ENCODE results near the gene CABP7. TPM values are rescaled to one million over a fixed set of nuclear protein-coding genes. Genes with fewer than 3 reads are reported as not detected.

CABP7 gene
- total and polyA plus RNA-seq, 2 donors (not counting 1 experiment from before 2014, with no cell fraction given), result 0.03 TPM; not detected in 1

GRCh38 chr22:29740216-29740615 lies 20.4 kb downstream of the CABP7 start:
- H3K9me3 ChIP-seq (ENCODE audit: control extremely low read depth in 1 of 3, control insufficient read depth in 2 of 3, insufficient read depth in 1 of 3, low read length in 2 of 3), result peaks cover 0 to 3% (median 0%) of the 10 kb centered on the region in 3 donors
- H3K27me3 ChIP-seq (replicated peaks in 1 of 4; ENCODE audit: control extremely low read depth in 1 of 4, control insufficient read depth in 3 of 4, insufficient read depth in 4 of 4, low read length in 3 of 4), result no peaks in the 10 kb centered on the region
- ATAC-seq (ENCODE audit: low read depth) (no peak), DNase-seq (no peak)
- H3K4me2 ChIP-seq (replicated peaks; ENCODE audit: low read depth, low read length, poor library complexity, severe bottlenecking), result no peak overlapping the region
- no peak overlapping the region for H2AFZ ChIP-seq (ENCODE audit: insufficient read depth, low read depth, low read length, poor library complexity, severe bottlenecking)
- H3K4me1 ChIP-seq (ENCODE audit: control insufficient read depth in 2 of 2, insufficient read depth in 2 of 2, low read length in 2 of 2), result no peaks in the 10 kb centered on the region
- WGBS (ENCODE audit: insufficient coverage), result 100% methylated on average over 3 of the region's 5 CpGs
- no peak overlapping the region for H3K9ac ChIP-seq (ENCODE audit: low read length)
- peaks cover 0 to 27% of the 10 kb centered on the region in 2 experiments for H3K36me3 ChIP-seq (replicated peaks in 1 of 2; ENCODE audit: control extremely low read depth in 1 of 2, control insufficient read depth in 1 of 2, extremely low read depth in 1 of 2, insufficient read depth in 2 of 2, low read length in 1 of 2)
- CTCF ChIA-PET, result no interaction called here
- H3K27ac ChIP-seq (ENCODE audit: low read length in 2 of 2), result no peak overlapping the region
- TF ChIP-seq EZH2 (IDR thresholded peaks at IDR 0.05; ENCODE audit: borderline replicate concordance, insufficient read depth, low read depth, low read length, poor library complexity, severe bottlenecking) (no peak), CTCF (IDR thresholded peaks at IDR 0.05) (no peak)
- H3K9me3 Mint-ChIP-seq (ENCODE audit: insufficient read depth), result no peaks in the 10 kb centered on the region
- no peak overlapping the region for H3K4me3 ChIP-seq (ENCODE audit: control extremely low read depth in 1 of 5, extremely low read depth in 1 of 5, insufficient read depth in 1 of 5, low read depth in 2 of 5, low read length in 4 of 5)
- POLR2A ChIA-PET, result no interaction called here
- no peaks in the 10 kb centered on the region for H4K20me1 ChIP-seq (ENCODE audit: control insufficient read depth, insufficient read depth, low read length, poor library complexity, severe bottlenecking)
- H3K4me1 Mint-ChIP-seq, result no peaks in the 10 kb centered on the region
- no peak overlapping the region for H3K27ac Mint-ChIP-seq
- H3K27me3 Mint-ChIP-seq, result no peaks in the 10 kb centered on the region
- H3K79me2 ChIP-seq (ENCODE audit: control insufficient read depth, insufficient read depth, low read length), result no peaks in the 10 kb centered on the region
- intact Hi-C loops (cut with micrococcal nuclease), result no loop called here
- no peak overlapping the region for H3K4me3 Mint-ChIP-seq

GRCh38 chr22:29741926-29742325 lies 22.1 kb downstream of the CABP7 start:
- Histone ChIP-seq H3K4me1 (ENCODE audit: control insufficient read depth in 2 of 2, insufficient read depth in 2 of 2, low read length in 2 of 2) (no peaks in the 10 kb centered on the region), H3K27ac (ENCODE audit: low read length in 2 of 2) (no peak overlapping the region), H3K4me2 (replicated peaks; ENCODE audit: low read depth, low read length, poor library complexity, severe bottlenecking) (no peak overlapping the region), H4K20me1 (ENCODE audit: control insufficient read depth, insufficient read depth, low read length, poor library complexity, severe bottlenecking) (no peaks in the 10 kb centered on the region), H3K9me3 (ENCODE audit: control extremely low read depth in 1 of 3, control insufficient read depth in 2 of 3, insufficient read depth in 1 of 3, low read length in 2 of 3) (peaks cover 0 to 3% (median 0%) of the 10 kb centered on the region in 3 donors), H3K27me3 (replicated peaks in 1 of 4; ENCODE audit: control extremely low read depth in 1 of 4, control insufficient read depth in 3 of 4, insufficient read depth in 4 of 4, low read length in 3 of 4) (no peaks in the 10 kb centered on the region), H3K4me3 (ENCODE audit: control extremely low read depth in 1 of 5, extremely low read depth in 1 of 5, insufficient read depth in 1 of 5, low read depth in 2 of 5, low read length in 4 of 5) (no peak overlapping the region), H2AFZ (ENCODE audit: insufficient read depth, low read depth, low read length, poor library complexity, severe bottlenecking) (no peak overlapping the region), H3K36me3 (replicated peaks in 1 of 2; ENCODE audit: control extremely low read depth in 1 of 2, control insufficient read depth in 1 of 2, extremely low read depth in 1 of 2, insufficient read depth in 2 of 2, low read length in 1 of 2) (peaks cover 0 to 30% of the 10 kb centered on the region in 2 experiments), H3K79me2 (ENCODE audit: control insufficient read depth, insufficient read depth, low read length) (no peaks in the 10 kb centered on the region), H3K9ac (ENCODE audit: low read length) (no peak overlapping the region)
- TF ChIP-seq EZH2 (IDR thresholded peaks at IDR 0.05; ENCODE audit: borderline replicate concordance, insufficient read depth, low read depth, low read length, poor library complexity, severe bottlenecking) (no peak), CTCF (IDR thresholded peaks at IDR 0.05) (no peak)
- H3K4me3 Mint-ChIP-seq, result no peak overlapping the region
- 100% methylated on average over 2 of the region's 2 CpGs for WGBS (ENCODE audit: insufficient coverage)
- ChIA-PET CTCF (no interaction called here), POLR2A (no interaction called here)
- H3K4me1 Mint-ChIP-seq, result no peaks in the 10 kb centered on the region
- no peaks in the 10 kb centered on the region for H3K27me3 Mint-ChIP-seq
- H3K9me3 Mint-ChIP-seq (ENCODE audit: insufficient read depth), result no peaks in the 10 kb centered on the region
- DNase-seq (no peak), ATAC-seq (ENCODE audit: low read depth) (no peak)
- H3K27ac Mint-ChIP-seq, result no peak overlapping the region
- intact Hi-C loops (cut with micrococcal nuclease), result no loop called here
